Fibroblast of mammary gland (primary cell): Measurements from ENCODE around the gene PRKAA1.

Experiments used
- DNase-seq: peaks from one replicate; pipeline ENCODE4 v3.0.0-alpha.2; 2010; ENCODE audit warnings: low read depth
- H3K4me3 ChIP-seq: 2 replicates; pipeline ENCODE4 v1.5.1; 2011; ENCODE audit warnings: low read depth, mild to moderate bottlenecking, low read length, moderate library complexity; ENCODE audit not compliant: control insufficient read depth
- CTCF ChIP-seq: conservative IDR thresholded peaks from 2 replicates; pipeline ENCODE4 v1.5.1; 2011; ENCODE audit warnings: low read depth, low read length, inconsistent platforms; ENCODE audit not compliant: control insufficient read depth, insufficient read depth

PRKAA1 gene

GRCh38 chr5:40823459-40823858 is 25.3 kb upstream of the PRKAA1 start:
- H3K4me3 ChIP-seq: no peak overlapping the region
- DNase-seq: no peak
- TF ChIP-seq CTCF: no peak

DNA sequence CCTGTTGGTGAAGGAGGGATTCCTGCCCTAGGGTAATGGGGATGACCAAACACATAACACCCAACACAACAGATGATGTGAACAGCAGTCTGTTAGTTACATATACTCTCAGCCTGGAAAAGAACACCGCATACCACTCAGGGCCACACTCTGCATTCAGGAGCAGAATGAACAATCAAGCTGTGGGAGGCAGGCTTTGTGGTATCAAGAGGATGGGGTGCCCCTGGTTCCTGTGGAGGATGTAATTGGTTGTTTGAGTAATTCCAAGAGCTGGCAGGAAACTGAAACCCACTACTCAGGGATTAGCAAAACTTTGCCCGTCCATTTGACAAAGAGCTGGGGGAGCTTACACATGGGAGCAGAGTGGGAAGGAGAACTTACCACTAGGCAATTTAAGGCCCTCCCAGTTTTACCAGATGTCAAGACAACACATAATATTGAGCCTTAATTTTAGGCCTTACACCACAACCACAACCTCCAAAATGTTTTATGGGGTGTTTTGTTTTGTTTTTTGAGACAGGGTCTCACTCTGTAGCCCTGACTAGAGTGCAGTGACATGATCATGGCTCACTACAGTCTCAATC is 15.6 kb upstream of the PRKAA1 start:
- no peak overlapping the region for H3K4me3 ChIP-seq
- DNase-seq: no peak
- no peak for TF ChIP-seq CTCF

DNA sequence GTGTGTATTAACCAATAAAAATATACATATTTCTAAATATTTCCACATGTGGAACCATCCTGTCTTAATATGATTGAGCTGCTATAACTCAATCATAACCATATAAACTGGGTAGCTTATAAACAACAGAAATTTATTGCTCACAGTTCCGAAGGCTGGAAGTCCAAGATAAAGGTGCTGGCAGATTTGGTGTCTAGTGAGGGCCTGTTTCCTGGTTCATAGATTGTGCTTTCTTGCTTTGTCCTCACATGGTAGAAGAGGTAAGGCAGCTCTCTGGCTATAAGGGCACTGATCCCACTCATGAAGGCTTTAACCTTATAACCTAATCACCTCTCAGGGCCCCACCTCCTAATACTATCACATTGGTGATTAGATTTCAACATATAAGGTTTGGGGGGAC is 14.0 kb upstream of the PRKAA1 start:
- DNase-seq: no peak
- TF ChIP-seq CTCF: no peak
- no peak overlapping the region for H3K4me3 ChIP-seq

DNA sequence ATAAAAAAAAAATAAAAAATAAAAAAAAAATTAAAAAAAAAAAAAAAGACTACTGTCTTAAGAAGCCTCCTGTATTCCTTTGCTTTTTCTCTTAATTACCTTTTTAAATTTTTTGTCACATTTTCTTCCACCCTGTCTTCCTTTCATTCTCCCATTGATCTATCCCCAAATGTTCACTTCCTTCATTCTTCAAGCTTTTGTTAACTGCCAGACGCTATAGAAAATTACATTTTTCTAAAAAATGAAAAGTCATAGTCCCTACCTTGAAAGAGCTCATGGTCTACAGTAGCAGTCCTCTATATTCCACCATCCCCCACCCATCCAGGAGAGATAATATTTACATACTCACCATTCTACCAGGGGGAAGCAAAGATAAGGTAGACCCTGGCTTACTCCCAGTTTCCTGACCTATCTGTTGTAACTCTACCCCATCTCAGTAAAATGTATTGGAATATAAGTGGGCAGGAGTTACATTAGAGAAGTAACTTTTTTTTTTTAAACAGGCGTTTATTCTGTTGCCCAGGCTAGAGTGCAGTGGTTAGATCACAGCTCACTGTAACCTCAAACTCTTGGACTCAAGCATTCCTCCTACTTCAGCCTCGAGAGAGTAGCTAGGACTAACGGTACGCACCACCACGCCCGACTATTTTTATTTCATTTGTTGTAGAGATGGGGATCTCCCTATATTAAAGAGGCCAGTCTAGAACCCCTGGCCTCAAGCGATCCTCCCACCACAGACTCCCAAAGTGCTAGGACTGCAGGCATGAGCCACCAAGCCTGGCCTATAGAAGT is 3.8 kb upstream of the PRKAA1 start:
- no peak for TF ChIP-seq CTCF
- H3K4me3 ChIP-seq: no peak overlapping the region
- DNase-seq: no peak

- DNase-seq: no peak
- no peak for TF ChIP-seq CTCF
- H3K4me3 ChIP-seq: peak overlapping the region; percentile 94
Measured at GRCh38 chr5:40799258-40799657, 1.1 kb upstream of the PRKAA1 start.

GRCh38 chr5:40798801-40799210 is 632 bp upstream of the PRKAA1 start:
- TF ChIP-seq CTCF: peak; percentile 29
- peak overlapping the region; percentile 94 for H3K4me3 ChIP-seq
- DNase-seq: peak; percentile 61
